ENCODE measurements around the gene CDC42SE1.

Gene CDC42SE1

GRCh38 chr1:151060657-151061421 lies 1.4 kb upstream of the CDC42SE1 start:
- DNase-seq (ENCODE audit: low read depth in 1 of 2, low spot score in 1 of 2): no peak
- no peak overlapping the region for H3K4me3 ChIP-seq (replicated peaks; ENCODE audit: insufficient read depth, low read length)
- no peak overlapping the region for H3K27ac ChIP-seq (replicated peaks)
- no peaks in the 10 kb centered on the region for H3K27me3 ChIP-seq (ENCODE audit: insufficient read depth, poor library complexity, severe bottlenecking)
- TF ChIP-seq SPI1 (IDR thresholded peaks at IDR 0.05; ENCODE audit: borderline replicate concordance, low read depth): no peak
- TF ChIP-seq REST (IDR thresholded peaks at IDR 0.05; ENCODE audit: insufficient replicate concordance, low read depth): no peak
- no peak for TF ChIP-seq POLR2AphosphoS5 (IDR thresholded peaks at IDR 0.05; ENCODE audit: low read depth)
- TF ChIP-seq GABPA (IDR thresholded peaks at IDR 0.05; ENCODE audit: low read depth): no peak
- no peak for TF ChIP-seq CTCF (IDR thresholded peaks at IDR 0.05; ENCODE audit: insufficient read depth, low read length)

GRCh38 chr1:151060007-151060656 lies 710 bp upstream of the CDC42SE1 start, which contains the start of gene MLLT11:
Gene MLLT11 (plus strand): TSS chr1:151060397. CDS start chr1:151067225, 6,828 bp downstream.
- no peak for DNase-seq (ENCODE audit: low read depth in 1 of 2, low spot score in 1 of 2)
- Histone ChIP-seq H3K27me3 (ENCODE audit: insufficient read depth, poor library complexity, severe bottlenecking) (no peaks in the 10 kb centered on the region), H3K27ac (replicated peaks) (peak within 1 kb of the TSS; percentile 90), H3K4me3 (replicated peaks; ENCODE audit: insufficient read depth, low read length) (peak within 1 kb of the TSS; percentile 87)
- TF ChIP-seq REST (IDR thresholded peaks at IDR 0.05; ENCODE audit: insufficient replicate concordance, low read depth) (no peak), SPI1 (IDR thresholded peaks at IDR 0.05; ENCODE audit: borderline replicate concordance, low read depth) (no peak), CTCF (IDR thresholded peaks at IDR 0.05; ENCODE audit: insufficient read depth, low read length) (no peak), GABPA (IDR thresholded peaks at IDR 0.05; ENCODE audit: low read depth) (no peak), POLR2AphosphoS5 (IDR thresholded peaks at IDR 0.05; ENCODE audit: low read depth) (no peak)

DNA sequence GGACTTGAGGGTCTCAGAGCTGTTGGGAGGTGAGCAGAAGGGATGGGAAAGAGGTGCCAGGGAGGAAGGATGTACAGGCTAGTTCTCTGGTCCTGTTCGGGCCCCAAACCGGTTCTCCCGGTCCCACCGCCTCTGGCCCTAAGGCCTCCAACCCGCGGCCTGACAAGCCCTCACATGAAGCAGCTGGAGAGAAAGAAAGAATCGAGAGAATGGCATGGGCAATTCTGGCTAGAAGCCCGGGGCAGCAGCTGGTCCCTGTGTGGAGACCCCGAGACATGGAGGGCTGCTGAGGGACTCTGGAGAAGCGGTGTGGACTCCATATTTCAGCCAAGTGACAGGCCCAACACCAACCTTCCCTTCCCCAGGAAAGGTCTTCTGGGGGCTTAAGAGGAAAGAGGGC lies 730 bp downstream of the CDC42SE1 start:
- TF ChIP-seq POLR2AphosphoS5 (IDR thresholded peaks at IDR 0.05; ENCODE audit: low read depth) (no peak), SPI1 (IDR thresholded peaks at IDR 0.05; ENCODE audit: borderline replicate concordance, low read depth) (no peak), GABPA (IDR thresholded peaks at IDR 0.05; ENCODE audit: low read depth) (no peak), REST (IDR thresholded peaks at IDR 0.05; ENCODE audit: insufficient replicate concordance, low read depth) (no peak), CTCF (IDR thresholded peaks at IDR 0.05; ENCODE audit: insufficient read depth, low read length) (no peak)
- Histone ChIP-seq H3K27ac (replicated peaks) (peak overlapping the region; percentile 90), H3K27me3 (ENCODE audit: insufficient read depth, poor library complexity, severe bottlenecking) (no peaks in the 10 kb centered on the region), H3K4me3 (replicated peaks; ENCODE audit: insufficient read depth, low read length) (peak overlapping the region; percentile 87)
- no peak for DNase-seq (ENCODE audit: low read depth in 1 of 2, low spot score in 1 of 2)
